HepG2 (cell line): Measurements from ENCODE around the gene TAF6L. TPM values are rescaled to one million over a fixed set of nuclear protein-coding genes. Genes with fewer than 3 reads are reported as not detected.

Experiments used
- HES4 ChIP-seq: sonication (generic); formaldehyde crosslinking; IDR thresholded peaks from 2 replicates; pipeline ENCODE4 v1.9.0; 2021; ENCODE audit warnings: mild to moderate bottlenecking, missing genetic modification reagents, borderline replicate concordance
- HNF4A ChIP-seq: sonication (generic); formaldehyde crosslinking; IDR thresholded peaks from 2 replicates; pipeline ENCODE4 v1.4.0; 2020; ENCODE audit warnings: missing genetic modification reagents
- NFAT5 ChIP-seq: sonication (generic); formaldehyde crosslinking; IDR thresholded peaks from 2 replicates; pipeline ENCODE4 v1.4.0; 2020; ENCODE audit warnings: missing genetic modification reagents
- SAP130 ChIP-seq: IDR thresholded peaks from 2 replicates; pipeline ENCODE4 v1.6.1; 2016; ENCODE audit warnings: low read depth
- SETDB1 ChIP-seq: sonication (generic); formaldehyde crosslinking; IDR thresholded peaks from 2 replicates; pipeline ENCODE4 v1.5.1; 2020; ENCODE audit warnings: missing genetic modification reagents, mild to moderate bottlenecking, borderline replicate concordance
- SNAI1 ChIP-seq: sonication (generic); formaldehyde crosslinking; IDR thresholded peaks from 2 replicates; pipeline ENCODE4 v1.5.0; 2020; ENCODE audit warnings: mild to moderate bottlenecking, missing genetic modification reagents, borderline replicate concordance
- STAG1 ChIP-seq: sonication (generic); formaldehyde crosslinking; IDR thresholded peaks from 2 replicates; pipeline ENCODE4 v1.4.0; 2020; ENCODE audit warnings: missing genetic modification reagents
- TRAFD1 ChIP-seq: sonication (generic); formaldehyde crosslinking; IDR thresholded peaks from 2 replicates; pipeline ENCODE4 v1.5.1; 2020; ENCODE audit warnings: missing genetic modification reagents, mild to moderate bottlenecking, borderline replicate concordance
- ZEB1 ChIP-seq: IDR thresholded peaks from 2 replicates; pipeline ENCODE4 v1.6.1; 2012; ENCODE audit warnings: mild to moderate bottlenecking, low read depth, inconsistent platforms; ENCODE audit not compliant: insufficient replicate concordance
- ZNF205 ChIP-seq: IDR thresholded peaks from 2 replicates; pipeline ENCODE4 v1.6.1; 2018; ENCODE audit warnings: missing biosample characterization, missing genetic modification reagents
- ZNF329 ChIP-seq: sonication (generic); formaldehyde crosslinking; IDR thresholded peaks from 2 replicates; pipeline ENCODE4 v1.9.0; 2021; ENCODE audit warnings: low read depth, mild to moderate bottlenecking, missing genetic modification reagents
- ZNF816 ChIP-seq: sonication (generic); formaldehyde crosslinking; IDR thresholded peaks from 2 replicates; pipeline ENCODE4 v1.8.0; 2022; ENCODE audit warnings: missing genetic modification reagents, mild to moderate bottlenecking, borderline replicate concordance
- polyA plus RNA-seq, 8 experiments: library from polyadenylated mRNA; depleted of rRNA in 3 of 8; stranded (reverse) in 7 of 8; unstranded in 1 of 8; fragments of >200 nt; fragmentation: Illumina TruSeq in 4 of 8; extraction: Trizol in 4 of 8; gene quantifications; 2 replicates each; pipeline versions ENCODE4 v1.2.1 to v1.2.3, GENCODE V29; 2011 to 2016; ENCODE audit warnings: low read depth in 4 of 8, missing spikeins in 1 of 8, mixed read lengths in 1 of 8; ENCODE audit not compliant: insufficient read depth in 1 of 8
- total RNA-seq, 5 experiments: library from RNA; depleted of rRNA; stranded (reverse); fragments of >200 nt; fragmentation: Illumina TruSeq; extraction: Trizol; gene quantifications; 2 replicates each; pipeline ENCODE4 v1.2.3, GENCODE V29; 2016; ENCODE audit warnings: low read depth in 1 of 5
- TF ChIP-seq, protein P1 (sequence below): sonication (generic); formaldehyde crosslinking; IDR thresholded peaks from 2 replicates; pipeline ENCODE4 v1.4.0; 2020; ENCODE audit warnings: mild to moderate bottlenecking, missing genetic modification reagents, borderline replicate concordance
- TF ChIP-seq, protein P2 (sequence below), 2 experiments: sonication (generic) in 1 of 2; formaldehyde crosslinking in 1 of 2; IDR thresholded peaks; 2 replicates each; pipeline versions ENCODE4 v1.4.0 to v1.6.1; 2016 to 2020; ENCODE audit warnings: borderline replicate concordance in 1 of 2, low read depth in 1 of 2, mild to moderate bottlenecking in 1 of 2, missing genetic modification reagents in 1 of 2

TAF6L gene
- total and polyA plus RNA-seq, 2 of the 13 experiments (the other 11 are each of a cell fraction or from before 2014, with no cell fraction given), result 12.6 to 19.4 TPM

DNA sequence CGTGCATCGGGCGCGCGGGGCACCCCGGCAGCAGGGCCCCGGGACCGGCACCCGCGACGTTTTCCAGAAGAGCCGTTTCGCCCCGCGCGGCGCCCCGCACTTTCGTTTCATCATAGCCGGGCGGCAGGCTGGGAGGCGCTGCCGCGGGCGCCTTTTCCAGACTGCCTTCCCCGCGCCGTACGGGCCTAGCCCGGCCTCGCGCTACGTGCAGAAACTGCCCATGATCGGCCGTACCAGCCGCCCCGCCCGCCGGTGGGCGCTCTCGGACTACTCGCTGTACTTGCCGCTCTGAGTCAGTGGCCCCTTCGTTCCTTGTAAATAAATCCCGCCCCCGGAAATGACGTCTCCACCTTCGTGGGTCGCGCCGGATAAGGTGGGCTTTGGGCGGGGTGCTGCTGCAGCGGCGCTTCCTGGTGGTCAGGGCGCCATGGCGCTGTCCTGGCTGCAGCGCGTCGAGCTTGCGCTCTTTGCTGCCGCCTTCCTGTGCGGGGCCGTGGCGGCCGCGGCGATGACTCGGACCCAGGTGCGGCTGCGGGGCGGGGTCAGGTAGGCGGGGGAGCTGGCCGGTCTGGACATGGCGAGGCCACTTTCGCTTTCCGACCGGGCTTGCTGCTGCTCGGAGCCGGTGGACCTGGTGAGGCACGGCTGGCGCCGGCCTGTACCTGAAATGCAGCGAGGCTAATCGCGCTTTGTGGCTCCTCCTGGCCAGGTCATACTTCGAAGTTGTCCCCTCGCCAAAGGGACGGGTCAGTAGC, 16.0 kb downstream of the TAF6L start, which contains the start of gene TMEM179B (continued):
- TF ChIP-seq, protein P1, sequence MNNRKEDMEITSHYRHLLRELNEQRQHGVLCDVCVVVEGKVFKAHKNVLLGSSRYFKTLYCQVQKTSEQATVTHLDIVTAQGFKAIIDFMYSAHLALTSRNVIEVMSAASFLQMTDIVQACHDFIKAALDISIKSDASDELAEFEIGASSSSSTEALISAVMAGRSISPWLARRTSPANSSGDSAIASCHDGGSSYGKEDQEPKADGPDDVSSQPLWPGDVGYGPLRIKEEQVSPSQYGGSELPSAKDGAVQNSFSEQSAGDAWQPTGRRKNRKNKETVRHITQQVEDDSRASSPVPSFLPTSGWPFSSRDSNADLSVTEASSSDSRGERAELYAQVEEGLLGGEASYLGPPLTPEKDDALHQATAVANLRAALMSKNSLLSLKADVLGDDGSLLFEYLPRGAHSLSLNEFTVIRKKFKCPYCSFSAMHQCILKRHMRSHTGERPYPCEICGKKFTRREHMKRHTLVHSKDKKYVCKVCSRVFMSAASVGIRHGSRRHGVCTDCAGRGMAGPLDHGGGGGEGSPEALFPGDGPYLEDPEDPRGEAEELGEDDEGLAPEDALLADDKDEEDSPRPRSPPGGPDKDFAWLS (CRISPR knock-in tag), result no peak
- TF ChIP-seq NFAT5 (CRISPR knock-in tag) (peak; percentile 30; the same call in 1 of the 2 replicates), SNAI1 (CRISPR knock-in tag) (0 out of 2 replicates have a peak, but pooled peaks have one; percentile 18), SAP130 (peak; percentile 96), ZNF205 (no peak; the same call in 1 of the 2 replicates), HNF4A (CRISPR knock-in tag) (no peak), SETDB1 (no peak), TRAFD1 (CRISPR knock-in tag) (no peak), HES4 (peak; percentile 85), STAG1 (CRISPR knock-in tag) (peak; percentile 57), ZNF816 (CRISPR knock-in tag) (no peak; the same call in 1 of the 2 replicates), ZNF329 (no peak), ZEB1 (no peak)
- TF ChIP-seq, protein P2, sequence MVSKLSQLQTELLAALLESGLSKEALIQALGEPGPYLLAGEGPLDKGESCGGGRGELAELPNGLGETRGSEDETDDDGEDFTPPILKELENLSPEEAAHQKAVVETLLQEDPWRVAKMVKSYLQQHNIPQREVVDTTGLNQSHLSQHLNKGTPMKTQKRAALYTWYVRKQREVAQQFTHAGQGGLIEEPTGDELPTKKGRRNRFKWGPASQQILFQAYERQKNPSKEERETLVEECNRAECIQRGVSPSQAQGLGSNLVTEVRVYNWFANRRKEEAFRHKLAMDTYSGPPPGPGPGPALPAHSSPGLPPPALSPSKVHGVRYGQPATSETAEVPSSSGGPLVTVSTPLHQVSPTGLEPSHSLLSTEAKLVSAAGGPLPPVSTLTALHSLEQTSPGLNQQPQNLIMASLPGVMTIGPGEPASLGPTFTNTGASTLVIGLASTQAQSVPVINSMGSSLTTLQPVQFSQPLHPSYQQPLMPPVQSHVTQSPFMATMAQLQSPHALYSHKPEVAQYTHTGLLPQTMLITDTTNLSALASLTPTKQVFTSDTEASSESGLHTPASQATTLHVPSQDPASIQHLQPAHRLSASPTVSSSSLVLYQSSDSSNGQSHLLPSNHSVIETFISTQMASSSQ (IDR thresholded peaks at IDR 0.05; ENCODE audit: low read depth), result no peak
- TF ChIP-seq, protein P2 (CRISPR knock-in tag; IDR thresholded peaks at IDR 0.05; ENCODE audit: borderline replicate concordance), result peak; percentile 83; the same call in 1 of the 2 replicates
